HG03097 (cell line): ENCODE measurements around the gene AHRR.
"Not testable (repeated sequence)": the region's sequence is repeated elsewhere in the genome, so short reads cannot be mapped to it uniquely, and the experiment has no call there.

ENCODE experiments used
- ATAC-seq: cut with Tn5 transposase; IDR thresholded peaks from one replicate; pipeline ENCODE4 v1.9.1; 2021; ENCODE audit not compliant: unreplicated experiment, low FRiP score

AHRR gene

DNA sequence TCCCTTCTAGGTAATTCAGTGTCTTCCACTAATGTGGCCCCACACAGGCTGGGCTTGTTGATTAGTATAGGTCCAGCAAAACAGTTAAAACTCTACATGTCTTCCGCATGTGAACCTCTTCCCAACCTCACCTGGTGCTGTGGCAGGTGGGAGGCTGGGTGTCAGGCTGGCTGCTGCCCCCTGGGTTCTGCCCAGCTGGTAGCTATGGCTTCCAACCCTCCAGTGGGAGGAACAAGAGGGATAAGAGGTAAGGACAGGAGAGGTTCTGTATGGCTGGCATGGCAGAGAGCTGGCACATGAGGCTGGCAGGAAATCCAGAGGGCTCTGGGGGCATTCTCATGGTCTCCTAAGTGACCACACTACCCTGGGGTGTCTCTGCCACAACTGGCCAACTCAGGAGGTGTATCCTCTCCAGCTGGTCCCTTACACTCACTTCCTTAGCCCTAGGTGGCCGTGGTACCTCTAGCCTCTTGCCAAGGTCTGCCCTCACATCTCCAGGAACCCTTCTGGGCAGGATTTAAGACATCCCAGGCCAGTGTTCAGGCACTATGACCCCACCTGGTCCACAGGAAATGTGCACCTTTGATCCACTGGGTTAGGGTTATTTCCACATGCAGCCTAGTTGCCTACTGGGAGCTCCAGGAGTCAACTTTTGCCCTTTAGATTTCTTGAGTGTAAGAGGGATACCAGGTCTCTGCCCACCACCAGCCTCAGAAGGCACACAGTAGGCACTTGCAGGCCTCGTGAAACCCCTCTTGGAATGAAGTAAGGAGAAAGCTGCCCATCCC lies 41.7 kb downstream of the AHRR start:
- ATAC-seq, result no peak

DNA sequence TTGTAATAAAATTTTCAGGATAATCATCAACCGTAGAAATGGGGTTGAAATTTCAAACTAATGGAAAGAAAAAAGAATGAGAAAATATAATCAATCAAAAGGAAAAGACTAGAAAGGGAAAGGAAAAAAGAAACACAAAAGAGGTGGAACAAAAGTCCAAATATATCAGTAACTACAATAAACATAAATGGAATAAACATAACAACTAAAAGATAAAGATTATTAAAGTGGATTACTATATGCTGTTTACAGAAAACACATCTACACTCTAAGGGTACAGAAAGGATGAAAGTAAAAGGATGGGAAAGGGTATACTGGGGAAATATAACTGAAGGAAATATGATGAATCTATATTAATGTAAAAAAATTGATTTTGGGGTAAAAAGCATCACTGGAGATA lies 43.0 kb downstream of the AHRR start:
- ATAC-seq, result no peak

DNA sequence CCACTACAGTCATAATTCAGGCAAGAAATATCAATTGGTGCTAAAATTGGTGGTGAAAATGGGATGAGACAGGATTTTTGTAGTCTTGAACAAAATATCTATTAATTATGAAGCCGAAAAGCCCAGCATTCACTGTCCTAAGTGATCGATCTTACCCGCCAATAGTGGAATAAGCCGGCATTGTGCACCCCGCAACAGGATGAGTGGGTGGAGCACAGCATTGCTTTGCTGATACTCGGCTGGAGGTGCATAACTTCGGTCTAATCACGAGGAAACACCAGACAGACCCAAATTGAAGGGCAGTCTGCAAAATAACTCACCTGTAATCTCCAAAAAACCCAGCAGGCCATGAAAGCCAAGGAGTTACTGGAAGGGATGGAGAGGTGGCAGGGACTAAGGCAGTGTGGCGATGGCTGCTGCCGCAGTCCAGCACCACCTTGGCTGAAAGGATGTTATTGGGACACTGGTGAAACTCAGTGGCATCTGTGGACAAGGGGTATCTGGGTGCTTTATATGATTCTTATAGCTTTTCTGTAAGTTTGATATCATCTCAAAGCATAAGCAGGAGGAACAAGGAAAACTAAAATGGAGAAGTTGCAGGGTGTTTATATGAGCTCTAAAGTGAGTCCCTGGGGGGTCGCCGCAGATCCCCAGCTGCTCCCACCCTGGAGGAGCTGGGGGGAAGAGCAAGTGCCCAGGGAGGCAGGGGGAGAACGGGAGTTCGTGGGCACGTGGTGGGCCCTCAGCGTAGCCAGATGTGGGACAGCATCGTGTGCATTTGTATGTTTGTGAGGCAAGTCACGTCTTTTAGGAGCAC lies 45.2 kb downstream of the AHRR start:
- ATAC-seq, result no peak

DNA sequence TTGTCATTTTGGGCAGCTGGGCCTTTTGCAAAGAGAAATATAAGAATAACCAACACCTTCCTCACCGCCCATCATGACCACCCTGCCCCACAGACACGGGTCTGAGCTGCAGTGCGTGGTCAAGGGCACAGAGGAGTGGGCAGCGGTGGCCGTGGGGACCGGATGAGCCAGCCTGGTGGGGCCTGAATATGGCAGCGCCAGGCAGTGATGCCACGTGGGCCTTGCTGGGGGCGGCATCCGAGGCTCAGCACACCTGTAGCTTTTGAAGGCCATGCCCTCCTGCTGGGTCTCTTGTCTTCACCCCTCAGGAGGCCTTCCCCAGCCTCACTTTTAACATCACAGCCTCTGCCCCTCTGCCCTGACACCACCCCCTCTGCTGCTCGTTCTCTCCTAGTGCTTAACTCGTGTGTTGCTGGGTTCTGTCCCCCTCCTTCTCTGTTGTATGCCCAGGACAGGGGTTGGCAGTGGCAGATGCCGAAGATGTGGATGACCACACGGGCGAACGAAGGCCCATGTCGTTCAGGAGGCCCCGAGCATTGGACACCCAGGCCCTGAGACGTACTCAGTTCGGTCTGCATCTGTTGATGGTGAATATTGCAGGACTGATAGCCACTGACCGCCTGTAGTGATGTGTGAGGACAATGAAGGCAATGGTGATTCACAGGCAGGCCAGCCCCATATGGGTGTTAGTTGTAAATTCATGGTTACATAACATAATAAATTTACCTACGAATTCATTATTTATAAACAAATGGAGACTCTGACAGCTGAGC lies 46.0 kb downstream of the AHRR start:
- ATAC-seq, result no peak

DNA sequence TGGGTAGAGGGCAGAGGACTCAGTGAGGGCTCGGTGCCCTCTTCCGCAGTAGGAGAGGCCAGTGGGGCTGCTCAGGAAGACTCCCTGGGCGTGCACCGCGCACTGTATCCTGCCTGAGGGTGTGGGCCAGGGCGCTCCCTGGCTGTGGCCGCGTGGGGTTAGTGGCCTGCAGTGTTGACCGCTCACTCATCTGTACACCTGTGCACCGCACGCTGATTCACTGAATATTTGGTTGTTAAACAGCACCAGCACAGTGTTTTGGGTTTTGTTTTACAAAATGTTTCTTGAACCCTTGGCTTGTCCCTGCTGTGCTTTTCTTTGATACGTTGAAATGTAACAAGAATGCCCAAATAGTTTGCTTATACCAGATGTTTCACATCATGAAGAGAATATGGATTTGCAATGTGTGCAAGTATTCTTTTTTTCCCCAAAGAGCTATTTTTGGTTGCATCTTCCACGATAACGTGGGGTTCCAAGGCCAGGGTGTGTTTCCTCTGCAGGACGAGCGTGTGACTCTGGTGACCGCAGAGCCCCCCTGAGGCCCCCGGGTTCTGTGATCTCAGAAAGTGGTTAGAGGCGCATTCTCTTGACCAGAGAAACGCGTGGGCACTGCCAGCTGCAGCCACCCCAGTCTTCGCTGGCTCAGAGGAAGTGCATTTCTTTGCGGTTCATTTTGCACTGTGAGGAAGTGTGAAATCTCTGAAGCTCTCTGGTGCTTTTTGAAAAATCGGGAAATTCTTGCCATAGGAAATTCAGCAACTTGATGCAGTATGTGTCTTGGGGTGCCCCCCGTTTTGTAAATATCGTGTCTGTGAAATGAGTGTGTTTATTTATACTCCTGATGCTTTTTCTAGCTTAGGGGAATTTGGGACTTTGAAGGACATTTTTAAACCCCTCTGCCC lies 46.9 kb downstream of the AHRR start:
- peak; percentile 44 for ATAC-seq

DNA sequence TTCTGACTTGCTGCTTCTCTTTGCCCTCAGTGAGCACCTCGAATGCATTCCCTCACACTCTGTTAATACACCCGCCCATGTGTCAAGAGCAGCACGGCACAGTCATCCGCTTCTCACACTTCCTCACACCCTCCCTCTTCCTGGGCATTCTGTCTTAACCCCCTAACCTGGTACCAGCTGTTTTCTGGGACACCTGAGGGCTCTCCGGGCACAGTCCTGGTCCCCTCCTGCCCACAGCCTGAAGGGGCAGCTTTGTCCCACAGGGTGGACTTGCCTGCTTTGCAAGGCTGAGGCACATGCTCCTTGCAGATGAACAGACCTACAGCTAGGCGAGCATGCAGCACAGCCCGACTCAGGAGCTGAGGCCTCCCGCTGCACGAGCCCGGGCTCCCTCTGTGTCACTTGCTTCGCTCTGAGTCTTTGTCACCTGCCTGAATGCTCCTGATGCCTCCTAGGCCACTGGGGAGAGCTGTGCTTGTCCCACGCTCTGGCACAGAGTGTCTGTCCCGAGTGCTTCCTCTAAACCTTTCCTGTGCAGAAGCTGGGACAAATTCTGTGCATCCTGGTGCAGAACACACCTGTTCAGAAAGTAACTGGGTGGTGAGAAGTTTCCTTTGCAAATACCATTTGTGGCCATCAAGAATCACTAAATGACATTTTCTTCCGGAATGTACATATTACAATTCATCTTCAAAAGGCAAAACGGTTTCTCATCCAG lies 47.8 kb downstream of the AHRR start:
- ATAC-seq, result no peak

DNA sequence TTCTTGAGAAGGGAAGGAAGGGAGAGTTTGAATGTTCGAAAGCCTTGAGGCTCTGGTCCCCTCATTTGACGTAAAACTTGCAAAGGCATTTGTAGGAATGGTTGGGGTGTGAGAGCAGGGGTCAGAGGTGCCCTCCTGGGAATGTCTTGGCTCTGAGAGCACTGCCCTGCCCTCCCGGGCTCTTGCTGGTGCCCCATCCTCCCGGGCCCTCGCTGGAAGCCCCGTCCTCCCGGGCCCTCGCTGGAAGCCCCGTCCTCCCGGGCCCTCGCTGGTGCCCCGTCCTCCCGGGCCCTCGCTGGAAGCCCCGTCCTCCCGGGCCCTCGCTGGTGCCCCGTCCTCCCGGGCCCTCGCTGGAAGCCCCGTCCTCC lies 48.3 kb downstream of the AHRR start:
- not testable (repeated sequence) for ATAC-seq

DNA sequence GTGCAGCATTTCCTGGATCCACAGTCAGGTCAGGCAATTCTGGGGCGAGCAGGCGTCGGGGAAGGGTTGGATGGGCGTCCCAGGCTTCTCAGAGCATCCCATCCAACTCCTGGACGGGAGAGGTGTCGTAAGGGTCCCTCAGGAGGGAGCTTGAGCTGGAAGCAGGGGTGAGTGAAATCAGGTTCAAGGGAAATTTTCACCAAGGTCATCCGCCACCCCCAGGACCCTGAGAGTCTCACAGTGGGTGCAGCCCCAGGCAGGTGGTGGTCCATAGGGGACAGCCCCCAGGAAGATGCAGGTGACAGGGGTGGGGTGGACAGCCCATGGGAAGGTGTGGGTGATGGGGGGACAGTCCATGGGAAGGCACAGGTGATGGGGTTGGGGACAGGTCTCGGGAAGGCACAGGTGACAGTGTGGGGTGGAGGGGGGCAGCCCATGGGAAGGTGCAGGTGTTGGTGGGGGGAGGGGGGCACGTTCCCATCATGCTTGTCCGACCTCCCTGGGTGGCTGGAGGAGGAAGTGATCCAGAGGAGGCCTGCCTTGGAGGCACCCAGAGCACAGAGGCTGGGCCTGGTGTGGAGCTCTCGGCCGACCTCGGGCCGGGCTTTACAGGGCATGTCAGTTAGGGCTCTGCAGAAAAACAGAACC lies 48.9 kb downstream of the AHRR start:
- no peak for ATAC-seq

DNA sequence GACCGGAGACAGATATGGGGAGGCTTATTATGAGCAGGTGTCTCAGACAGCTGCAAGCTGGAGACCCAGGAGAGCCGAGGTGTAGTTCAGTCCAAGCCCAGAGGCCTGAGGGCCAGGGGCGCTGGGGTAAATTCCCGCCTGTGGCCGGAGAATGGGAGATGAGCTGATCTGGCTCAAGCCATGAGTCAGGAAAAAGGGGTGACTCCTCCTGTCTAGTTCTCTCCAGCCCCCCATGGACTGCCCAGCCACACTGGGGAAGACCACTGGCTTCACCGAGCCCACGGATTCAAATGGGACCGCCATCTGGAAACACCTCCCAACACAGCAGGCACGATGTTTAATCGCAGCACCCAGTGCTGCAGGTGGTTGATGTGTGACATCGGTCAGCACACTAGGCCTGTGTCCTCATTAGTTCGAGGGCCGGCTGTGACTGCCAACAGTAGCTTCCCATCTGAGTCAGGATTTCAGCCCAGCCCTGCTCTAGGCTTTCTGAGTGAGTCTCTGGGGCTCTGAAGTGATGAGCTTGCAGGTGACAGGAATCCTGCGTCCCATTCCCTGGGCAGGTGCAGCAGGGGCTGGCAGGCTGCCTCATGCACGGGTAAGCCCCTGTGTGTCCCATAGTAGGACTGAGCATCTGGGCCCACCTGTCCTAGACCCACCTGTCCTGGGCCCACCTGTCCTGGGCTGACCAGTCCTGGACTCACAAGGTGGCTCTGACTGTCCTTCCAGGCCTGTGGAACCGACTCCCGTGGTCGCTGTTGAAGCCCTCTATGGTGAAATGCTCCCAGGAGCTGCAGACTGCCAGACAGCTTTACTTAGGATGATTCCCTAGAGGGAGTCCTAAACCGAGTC lies 49.7 kb downstream of the AHRR start:
- ATAC-seq, result no peak

DNA sequence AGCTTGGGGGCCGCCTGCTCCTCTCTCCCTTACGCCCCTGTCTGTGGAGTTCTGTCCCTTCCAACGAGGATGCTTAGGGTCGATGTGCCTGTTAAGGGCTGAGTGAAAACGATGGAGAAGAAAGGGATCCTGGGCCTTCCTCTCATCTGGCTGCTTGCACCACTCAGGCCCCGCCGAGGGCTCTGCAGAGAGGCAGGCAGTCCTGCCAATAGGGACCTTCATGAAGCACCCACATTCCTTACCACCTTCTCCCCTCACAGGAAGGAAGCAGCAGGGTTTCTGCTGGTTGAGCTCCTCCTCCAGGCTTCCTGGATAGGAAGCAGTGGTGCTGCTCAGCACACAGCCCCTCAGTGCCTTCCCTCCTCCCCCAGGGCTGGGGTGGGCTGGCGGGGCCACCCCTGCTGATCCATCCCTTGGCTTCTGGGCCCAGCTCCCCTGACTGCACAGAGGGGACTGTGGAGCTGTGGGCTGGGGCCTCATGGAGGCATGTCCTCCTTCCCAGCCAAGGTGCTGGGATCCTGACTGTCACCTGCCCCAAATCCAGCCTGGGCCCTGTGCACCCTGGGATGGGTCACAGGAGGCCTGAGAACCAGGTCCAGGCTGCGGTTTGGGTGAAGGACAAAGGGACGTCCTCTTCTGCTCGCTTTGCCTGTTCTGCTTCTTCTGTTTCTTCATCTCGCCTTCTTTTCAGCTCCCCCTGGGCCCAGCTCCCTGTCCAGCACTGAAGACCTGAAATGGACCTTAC lies 50.5 kb downstream of the AHRR start:
- ATAC-seq, result no peak

DNA sequence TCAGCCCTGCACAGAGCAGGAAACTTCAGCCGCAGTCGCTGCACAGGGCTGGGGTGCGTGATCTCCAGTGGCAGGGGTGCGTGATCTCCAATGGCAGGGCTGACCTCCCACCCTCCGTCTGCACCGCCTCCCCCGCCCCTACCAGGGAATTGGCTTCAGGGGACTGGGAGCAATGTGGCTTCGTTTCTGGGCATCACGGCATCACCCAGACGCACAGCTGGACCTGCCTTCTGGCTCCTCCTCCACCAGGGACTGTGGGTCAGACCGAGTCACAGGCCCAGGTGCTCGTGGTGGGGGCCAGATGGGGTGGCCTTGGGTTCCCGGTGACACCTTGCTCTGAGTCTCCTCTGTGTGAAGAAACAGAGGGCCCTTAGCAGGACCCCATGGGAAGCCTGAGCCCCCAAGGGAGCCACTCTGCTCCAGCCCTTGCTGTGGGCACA lies 51.1 kb downstream of the AHRR start:
- no peak for ATAC-seq

DNA sequence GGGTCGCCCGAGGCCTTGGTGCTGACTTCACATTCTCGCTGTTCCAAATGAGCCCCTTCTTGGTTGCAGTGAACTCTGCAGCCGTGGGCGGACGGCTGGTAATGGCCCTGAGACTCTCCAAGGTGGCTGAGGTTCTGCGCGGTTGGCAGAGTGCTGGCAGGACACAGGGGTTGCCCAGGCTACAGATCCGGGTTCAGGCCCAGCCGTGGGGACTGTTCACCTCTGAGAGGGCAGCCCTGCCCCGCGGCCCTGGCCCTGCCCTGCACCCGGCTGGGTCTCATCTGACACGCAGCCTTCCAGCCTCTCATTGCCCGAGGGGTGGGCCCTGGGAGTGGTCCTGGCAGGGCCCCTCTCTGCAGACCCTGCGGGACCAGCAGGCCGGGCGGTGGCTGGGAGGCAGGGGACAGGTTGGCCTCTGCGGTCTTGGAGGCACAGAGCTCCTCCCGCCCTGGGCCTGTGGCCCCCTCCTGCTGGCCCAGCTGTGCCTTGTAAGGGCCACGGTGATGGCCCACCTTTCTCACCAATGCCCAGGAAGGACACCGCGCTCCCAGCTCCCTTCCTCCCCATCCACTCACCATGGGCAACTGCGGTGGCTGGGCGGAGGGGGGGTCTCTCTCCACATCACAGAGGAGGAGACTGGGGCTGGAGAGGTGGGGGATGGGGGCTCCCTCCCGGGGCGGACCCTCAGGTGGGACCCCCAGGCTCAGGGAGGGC lies 51.6 kb downstream of the AHRR start:
- ATAC-seq, result no peak

DNA sequence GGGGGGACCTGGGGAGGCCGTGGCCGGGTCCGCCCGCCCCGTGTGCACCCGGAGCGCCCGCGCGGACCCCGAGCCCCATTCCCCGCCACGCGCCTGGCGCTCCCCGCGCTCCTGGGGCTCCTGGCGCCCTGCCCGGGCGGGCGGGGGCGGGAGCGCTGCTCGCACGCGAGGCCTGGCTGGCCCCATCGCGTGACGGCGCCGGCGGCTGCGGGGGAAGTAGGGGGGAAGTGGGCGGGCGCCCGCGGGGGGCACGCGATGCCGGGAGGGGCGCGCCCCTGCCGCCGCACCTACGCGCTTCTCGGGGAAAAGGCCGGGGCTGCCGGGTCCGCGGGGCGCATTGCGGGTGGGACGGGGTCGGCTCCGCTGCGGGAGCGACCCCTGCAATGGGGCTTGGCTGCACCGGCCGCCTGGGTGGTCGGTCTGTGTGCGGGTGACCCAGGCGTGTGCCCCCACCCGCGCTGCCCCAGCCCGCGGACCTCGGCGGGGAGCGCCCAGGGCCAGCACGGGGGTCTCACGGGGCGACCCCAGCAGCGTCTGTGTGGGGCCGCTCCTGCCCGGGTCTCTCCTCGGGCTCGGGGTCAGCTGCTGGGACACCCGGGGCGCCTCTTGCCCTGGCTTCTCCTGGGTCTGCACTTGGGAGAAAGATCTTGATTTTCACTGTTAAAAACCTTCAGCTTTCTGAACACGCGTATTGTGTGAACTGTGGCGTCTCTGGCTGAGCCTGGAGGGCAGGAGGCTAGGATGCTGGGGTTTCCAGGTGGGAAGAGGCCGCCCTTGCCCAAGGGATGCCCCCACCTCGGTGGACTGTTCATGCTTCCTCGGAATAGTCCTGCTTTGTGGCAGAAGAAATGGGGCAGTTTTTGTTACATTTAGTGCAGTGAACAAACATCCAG lies 52.4 kb downstream of the AHRR start:
- ATAC-seq, result no peak

DNA sequence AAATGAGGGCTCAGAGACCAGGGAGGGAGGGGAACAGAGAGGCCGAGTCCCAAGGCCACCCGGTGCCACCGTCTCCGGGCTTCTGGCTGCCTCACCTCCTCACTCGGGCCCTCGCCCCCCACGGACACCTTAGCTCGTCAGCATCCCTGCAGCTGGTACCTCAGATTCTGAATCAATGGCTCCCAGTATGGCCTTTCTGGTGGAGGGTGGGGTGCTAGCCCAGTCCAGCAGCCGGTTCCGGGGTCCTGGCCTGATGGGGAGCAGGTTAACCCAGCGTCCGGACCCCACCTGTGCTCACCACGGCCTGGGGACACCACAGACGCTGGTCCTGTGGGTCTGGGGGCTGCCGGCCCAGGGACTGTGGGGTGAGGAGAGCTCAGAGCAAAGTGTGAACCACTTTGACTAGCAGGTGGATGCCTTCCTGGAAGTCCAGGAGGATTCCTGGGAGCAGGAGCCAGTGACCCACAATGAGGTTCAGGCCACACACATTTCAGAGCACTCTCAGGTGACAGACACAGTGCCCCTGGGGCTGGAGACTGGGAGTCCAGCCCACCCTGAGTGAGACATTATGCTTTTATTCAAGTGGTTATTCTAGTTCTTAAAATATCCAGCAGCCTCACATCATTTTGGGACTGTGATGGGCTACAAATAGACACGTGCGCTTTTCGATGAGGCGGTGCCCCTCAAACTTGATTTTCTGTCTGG lies 53.3 kb downstream of the AHRR start:
- ATAC-seq, result no peak

DNA sequence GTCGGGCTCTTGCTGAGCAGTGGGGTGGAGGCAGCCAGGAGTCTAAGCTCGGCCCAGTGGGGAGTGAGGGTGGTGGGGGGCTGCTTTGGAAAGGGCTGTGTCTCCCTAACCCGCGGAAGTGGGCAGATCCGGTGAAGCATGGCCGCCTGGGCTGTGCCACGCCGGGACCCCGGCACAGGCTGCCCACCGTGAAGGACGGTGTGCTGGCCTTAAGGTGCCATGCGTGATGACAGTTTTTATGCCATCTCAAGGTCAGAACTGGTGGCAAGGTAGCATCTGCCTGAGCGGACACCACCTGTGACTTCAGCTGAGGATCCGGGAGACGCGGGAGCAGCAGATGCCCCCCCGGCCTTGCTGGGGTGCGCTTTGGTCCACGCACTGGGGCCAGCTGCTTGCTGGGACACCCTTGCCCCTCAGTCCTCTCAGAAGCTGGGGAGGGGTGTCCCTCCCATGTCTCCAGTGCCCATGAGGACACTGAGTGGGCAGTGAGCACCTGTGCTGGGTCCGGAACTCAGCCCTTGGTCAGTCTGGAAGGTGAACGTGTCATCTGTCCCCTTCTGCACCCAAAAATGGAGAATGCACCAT lies 53.9 kb downstream of the AHRR start:
- no peak for ATAC-seq
